ENCODE results near the gene PPP2R3B.

GRCh38 chrX:387729-388128 lies 1.0 kb upstream of the PPP2R3B start:
- TF ChIP-seq ZSCAN18 (tag by site-specific recombination; IDR thresholded peaks at IDR 0.05) (no peak), ZNF335 (tag by site-specific recombination; conservative IDR thresholded peaks at IDR 0.05) (no peak)
